ENCODE results near the gene PC.

DNA sequence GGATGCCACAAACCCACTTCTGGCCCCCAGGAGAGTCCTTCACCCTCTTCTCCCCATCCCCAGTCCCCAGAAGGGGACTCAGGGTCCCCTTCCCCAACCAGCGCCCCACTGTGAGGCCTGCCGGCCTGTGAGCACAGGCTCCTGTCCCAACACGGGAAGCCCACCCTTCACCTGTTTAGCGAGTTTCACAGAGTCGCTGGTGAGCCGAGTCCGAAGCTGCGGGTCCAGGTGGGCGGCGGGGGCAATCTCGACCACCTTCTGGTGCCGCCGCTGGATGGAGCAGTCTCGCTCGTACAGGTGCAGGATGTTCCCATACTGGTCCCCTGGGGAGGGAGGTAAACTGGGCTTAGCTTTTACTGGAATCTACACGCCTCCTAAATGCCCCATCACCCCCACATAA is 88.1 kb downstream of the PC start:
- TF ChIP-seq EGR1 (IDR thresholded peaks at IDR 0.05): no peak
- TF ChIP-seq, protein P1, sequence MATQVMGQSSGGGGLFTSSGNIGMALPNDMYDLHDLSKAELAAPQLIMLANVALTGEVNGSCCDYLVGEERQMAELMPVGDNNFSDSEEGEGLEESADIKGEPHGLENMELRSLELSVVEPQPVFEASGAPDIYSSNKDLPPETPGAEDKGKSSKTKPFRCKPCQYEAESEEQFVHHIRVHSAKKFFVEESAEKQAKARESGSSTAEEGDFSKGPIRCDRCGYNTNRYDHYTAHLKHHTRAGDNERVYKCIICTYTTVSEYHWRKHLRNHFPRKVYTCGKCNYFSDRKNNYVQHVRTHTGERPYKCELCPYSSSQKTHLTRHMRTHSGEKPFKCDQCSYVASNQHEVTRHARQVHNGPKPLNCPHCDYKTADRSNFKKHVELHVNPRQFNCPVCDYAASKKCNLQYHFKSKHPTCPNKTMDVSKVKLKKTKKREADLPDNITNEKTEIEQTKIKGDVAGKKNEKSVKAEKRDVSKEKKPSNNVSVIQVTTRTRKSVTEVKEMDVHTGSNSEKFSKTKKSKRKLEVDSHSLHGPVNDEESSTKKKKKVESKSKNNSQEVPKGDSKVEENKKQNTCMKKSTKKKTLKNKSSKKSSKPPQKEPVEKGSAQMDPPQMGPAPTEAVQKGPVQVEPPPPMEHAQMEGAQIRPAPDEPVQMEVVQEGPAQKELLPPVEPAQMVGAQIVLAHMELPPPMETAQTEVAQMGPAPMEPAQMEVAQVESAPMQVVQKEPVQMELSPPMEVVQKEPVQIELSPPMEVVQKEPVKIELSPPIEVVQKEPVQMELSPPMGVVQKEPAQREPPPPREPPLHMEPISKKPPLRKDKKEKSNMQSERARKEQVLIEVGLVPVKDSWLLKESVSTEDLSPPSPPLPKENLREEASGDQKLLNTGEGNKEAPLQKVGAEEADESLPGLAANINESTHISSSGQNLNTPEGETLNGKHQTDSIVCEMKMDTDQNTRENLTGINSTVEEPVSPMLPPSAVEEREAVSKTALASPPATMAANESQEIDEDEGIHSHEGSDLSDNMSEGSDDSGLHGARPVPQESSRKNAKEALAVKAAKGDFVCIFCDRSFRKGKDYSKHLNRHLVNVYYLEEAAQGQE (IDR thresholded peaks at IDR 0.05; ENCODE audit: low read depth): no peak
- TF ChIP-seq CEBPB (IDR thresholded peaks at IDR 0.05): no peak
- no peak for TF ChIP-seq EP300 (IDR thresholded peaks at IDR 0.05; ENCODE audit: borderline replicate concordance)
- no peak for TF ChIP-seq TAF1 (IDR thresholded peaks at IDR 0.05; ENCODE audit: low read depth)
- no peak for TF ChIP-seq TEAD4 (IDR thresholded peaks at IDR 0.05)
- TF ChIP-seq MAX (IDR thresholded peaks at IDR 0.05): no peak
- TF ChIP-seq RAD21 (IDR thresholded peaks at IDR 0.05; ENCODE audit: low read depth): no peak
- TF ChIP-seq YY1 (IDR thresholded peaks at IDR 0.05; ENCODE audit: low read depth): no peak
- TF ChIP-seq ZBTB7A (IDR thresholded peaks at IDR 0.05; ENCODE audit: low read depth): no peak
- no peak for TF ChIP-seq NFIC (IDR thresholded peaks at IDR 0.05)
- no peak for TF ChIP-seq TCF12 (IDR thresholded peaks at IDR 0.05; ENCODE audit: low read depth)

All from Ishikawa (cell line).